GM18502 (cell line): ENCODE measurements around the gene RALGAPA1.
A peak's percentile ranks its signal among the peaks of the same experiment; 100 is the strongest.

Experiments used
- ATAC-seq: cut with Tn5 transposase; IDR thresholded peaks from one replicate; pipeline ENCODE4 v1.9.1; 2021; ENCODE audit warnings: mild to moderate bottlenecking; ENCODE audit not compliant: unreplicated experiment, poor library complexity

Gene RALGAPA1

DNA sequence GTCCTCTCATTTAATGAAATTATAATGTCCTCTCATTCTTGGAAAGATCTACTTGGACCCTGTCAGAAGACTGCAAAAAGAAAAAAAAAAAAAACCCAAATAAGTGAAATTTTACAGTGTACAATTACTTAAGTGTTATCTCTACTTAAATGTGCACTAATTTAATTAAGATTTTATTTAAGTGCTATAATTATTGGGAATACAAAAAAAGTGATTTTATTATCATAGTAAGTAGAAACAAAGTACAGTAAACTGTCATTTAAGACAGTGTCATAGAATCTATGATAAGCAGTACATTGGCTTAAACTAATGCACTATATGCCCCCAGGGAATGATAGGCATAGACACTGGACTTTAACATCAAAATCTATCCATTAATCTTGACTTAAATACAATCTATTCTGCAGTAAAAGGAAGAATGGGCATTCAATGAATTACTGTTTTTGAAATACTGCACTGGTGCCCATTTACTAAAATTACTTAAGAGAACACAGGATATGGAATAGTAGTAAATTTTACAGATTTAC is 251.8 kb downstream of the RALGAPA1 start:
- ATAC-seq = no peak

DNA sequence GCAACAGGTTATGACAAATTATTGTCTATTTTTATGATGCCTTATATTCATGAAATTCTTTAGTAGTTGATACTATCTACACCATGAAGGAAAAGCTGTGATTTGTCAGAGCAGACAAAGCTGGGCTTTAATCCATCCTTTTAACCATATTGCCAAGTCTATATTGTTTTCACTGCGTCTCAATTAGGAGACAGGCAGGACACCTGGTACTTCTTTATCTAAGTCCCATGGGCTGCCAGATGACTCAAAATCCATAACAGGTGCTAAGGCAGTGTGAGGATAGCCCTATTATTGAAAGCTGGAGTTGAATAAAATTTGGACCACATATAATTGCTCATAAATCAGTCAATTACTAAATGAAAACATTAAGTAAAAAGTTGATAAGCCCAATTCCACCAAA is 252.5 kb downstream of the RALGAPA1 start:
- no peak for ATAC-seq

DNA sequence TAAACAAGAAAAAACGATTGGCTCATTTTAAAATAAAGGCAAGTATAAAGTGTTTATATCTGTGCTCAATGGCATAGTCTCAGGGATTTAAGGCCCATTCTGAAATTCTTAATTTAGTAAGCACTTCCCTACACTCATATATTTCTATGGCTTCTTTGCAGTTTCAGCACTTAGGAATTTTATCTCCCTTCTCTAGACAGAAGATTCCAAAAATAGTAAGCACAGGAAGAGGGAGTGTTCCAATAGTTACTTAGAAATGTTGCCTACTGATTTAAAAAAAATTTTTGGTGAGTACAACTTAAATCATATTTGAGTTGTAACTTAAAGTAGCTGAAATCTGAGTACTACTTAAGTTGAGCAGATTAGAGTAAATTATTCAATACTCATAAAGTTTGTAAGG is 255.3 kb downstream of the RALGAPA1 start:
- no peak for ATAC-seq

DNA sequence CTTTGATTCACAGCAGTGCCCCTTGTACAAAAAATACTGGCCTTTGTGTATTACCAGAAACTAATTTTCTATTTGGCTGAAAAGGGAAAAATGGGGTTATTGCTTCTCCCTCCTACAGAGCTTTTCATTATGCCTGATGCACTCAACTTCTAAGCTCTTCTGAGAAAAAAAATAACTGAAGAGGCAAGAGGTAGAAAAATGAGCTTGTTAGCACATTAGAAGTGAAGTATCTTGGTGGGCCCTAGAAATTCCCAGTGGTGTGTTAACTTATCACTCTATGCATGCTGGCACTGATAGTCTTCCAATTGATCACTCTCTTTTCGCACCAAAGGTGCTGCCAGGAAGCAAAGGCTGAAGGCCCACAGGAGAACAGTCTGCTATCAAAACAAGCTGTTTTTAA is 258.0 kb downstream of the RALGAPA1 start:
- no peak for ATAC-seq

DNA sequence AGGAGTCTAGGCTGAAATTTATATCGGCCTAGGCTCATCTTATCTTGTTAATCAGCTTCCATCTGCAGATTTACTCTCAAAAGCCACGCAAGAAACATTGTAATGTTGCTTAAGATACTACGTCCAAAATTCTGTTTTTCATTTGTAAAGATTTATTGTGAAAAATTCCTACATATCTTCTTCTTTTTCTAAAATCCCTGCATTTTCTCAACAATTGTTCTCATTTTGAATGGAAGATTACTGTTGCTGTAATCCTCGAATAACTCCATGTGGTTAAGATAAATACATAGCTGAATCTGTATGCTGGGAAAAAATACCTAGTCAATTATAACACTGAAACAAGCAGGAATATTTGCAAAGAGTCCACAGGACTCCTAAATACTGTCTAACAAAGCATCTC is 259.5 kb downstream of the RALGAPA1 start:
- no peak for ATAC-seq

GRCh38 chr14:35543006-35543405 is 266.1 kb downstream of the RALGAPA1 start:
- no peak for ATAC-seq

GRCh38 chr14:35539969-35540368 is 269.1 kb downstream of the RALGAPA1 start:
- ATAC-seq = peak; percentile 49

DNA sequence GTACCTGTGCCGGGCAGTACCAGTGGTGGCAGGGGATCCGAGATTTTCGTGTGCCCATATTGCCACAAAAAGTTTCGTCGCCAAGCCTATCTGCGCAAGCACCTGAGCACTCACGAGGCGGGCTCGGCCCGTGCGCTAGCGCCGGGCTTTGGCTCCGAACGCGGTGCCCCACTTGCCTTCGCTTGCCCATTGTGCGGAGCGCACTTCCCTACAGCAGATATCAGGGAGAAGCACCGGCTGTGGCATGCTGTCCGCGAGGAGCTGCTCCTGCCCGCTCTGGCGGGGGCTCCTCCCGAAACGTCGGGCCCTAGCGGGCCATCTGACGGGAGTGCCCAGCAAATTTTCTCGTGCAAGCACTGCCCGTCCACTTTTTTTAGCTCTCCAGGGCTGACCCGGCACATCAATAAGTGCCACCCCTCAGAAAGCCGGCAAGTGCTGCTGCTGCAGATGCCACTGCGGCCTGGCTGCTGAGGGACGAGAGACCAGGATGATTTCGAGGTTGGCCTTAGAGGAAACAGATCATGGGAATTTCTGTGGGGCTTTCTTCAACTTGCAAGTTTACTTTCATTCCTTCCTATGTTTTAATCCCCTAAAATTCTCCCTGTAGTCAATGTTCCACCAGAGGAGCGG is 273.5 kb downstream of the RALGAPA1 start:
- no peak for ATAC-seq

DNA sequence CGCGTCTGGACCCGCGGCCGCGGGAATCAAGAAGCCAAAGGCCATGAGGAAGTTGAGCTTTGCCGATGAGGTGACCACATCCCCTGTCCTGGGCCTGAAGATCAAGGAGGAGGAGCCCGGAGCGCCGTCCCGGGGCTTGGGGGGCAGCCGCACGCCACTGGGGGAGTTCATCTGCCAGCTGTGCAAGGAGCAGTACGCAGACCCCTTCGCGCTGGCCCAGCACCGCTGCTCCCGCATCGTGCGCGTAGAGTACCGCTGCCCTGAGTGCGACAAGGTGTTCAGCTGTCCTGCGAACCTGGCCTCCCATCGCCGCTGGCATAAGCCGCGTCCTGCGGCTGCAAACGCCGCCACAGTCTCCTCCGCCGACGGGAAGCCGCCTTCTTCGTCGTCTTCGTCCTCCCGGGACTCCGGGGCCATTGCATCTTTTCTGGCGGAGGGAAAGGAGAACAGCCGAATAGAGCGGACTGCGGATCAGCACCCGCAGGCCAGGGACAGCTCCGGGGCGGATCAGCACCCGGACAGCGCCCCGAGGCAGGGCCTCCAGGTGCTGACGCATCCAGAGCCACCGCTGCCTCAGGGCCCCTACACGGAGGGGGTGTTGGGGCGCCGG is 274.1 kb downstream of the RALGAPA1 start:
- ATAC-seq = peak; percentile 57

- peak; percentile 27 for ATAC-seq
Observed at GRCh38 chr14:35534208-35534872, 274.8 kb downstream of the RALGAPA1 start.

GRCh38 chr14:35533357-35534207 is 275.5 kb downstream of the RALGAPA1 start, which contains the start of gene INSM2:
Gene INSM2, plus strand, starts transcription at chr14:35534164. Its CDS starts 89 bp downstream, at chr14:35534253.
- ATAC-seq = peak; percentile 85

DNA sequence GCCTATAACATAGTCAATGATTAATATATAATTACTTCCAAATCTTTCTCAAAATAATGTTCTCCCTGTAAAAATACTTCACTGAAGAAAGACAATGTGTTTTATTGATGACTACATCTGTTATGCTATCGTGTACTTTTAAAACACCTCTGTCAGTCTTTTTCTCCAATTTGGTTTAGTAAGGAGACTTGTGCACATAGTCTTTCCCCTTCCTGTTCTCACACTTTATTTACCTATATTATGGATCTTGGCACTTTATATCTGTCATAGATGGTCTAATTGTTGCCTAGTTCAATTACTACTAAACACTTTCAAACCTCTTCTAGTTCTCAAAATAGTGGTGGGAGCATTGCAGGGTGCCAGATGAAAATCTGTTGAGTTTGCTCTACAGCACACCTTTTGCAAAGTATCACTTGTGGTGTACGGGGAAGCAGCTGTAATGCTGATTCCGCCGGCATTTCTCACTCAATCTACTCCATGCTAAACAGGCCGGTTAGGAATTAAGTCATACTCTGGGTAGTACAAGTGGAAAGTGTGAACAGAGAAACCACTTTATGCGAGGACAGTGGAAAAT is 276.2 kb downstream of the RALGAPA1 start:
- ATAC-seq = peak; percentile 8

GRCh38 chr14:35531960-35532747 is 276.9 kb downstream of the RALGAPA1 start:
- ATAC-seq = no peak

GRCh38 chr14:35526962-35527361 is 282.1 kb downstream of the RALGAPA1 start:
- ATAC-seq = no peak

- no peak for ATAC-seq
Observed at GRCh38 chr14:35525695-35526094, 283.4 kb downstream of the RALGAPA1 start.

DNA sequence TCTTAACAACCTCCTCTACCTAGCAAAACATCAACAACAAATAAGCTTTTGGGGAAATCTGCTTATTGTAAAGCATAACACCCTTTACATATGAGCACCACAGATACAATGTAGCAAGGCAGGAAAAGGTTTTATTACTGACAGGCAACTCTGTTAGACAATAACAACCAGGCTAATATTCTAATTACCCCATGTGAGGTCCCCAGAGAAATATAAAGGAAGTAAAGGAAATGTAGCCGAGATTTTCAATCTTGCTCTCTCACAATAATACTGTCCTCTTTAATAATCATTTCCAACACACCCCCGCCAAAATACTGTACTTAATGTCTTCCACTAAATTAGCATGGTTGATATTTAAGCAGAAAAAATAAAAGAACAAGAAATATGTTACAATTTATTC is 289.1 kb downstream of the RALGAPA1 start:
- no peak for ATAC-seq

DNA sequence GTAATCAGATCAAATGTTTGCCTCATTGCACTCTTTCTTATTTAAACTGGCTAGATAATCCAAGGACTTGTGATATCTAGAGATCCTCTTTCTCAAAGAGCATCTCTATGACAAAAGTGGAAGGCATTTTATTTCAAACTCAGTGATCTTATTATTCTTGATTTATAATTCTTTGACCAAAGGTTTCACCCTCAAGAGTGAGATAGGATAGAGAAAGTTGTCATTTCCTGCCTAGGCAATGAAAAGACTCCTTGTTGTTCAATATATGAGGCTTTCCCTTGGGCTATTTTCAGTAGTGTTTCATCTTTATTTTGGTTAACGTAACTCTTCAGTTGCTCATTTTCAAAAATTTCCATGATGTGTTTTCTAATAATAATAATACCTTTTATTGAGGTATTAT is 293.2 kb downstream of the RALGAPA1 start:
- no peak for ATAC-seq

GRCh38 chr14:35512765-35513164 is 296.3 kb downstream of the RALGAPA1 start:
- no peak for ATAC-seq

- ATAC-seq = no peak
Observed at GRCh38 chr14:35509846-35510245, 299.2 kb downstream of the RALGAPA1 start.
